ENCODE data around the gene BANP.

GRCh38 chr16:87970186-87970585 lies 19.0 kb downstream of the BANP start:
- TF ChIP-seq CTCF (conservative IDR thresholded peaks at IDR 0.05; ENCODE audit: low read depth, low read length) (no peak), EZH2 (IDR thresholded peaks at IDR 0.05; ENCODE audit: low read length, unreplicated experiment) (no peak)

Data from PC-3 (cell line).